SU-DHL-6 (cell line): Measurements from ENCODE around the gene PC.

Experiments
- H2AFZ ChIP-seq: fragments of 200-600 bp; sonication (generic); 2 replicates; pipeline ENCODE4 v1.6.1; 2014; ENCODE audit warnings: low read depth, mild to moderate bottlenecking, moderate library complexity, mixed read lengths, antibody characterized with exemption, low read length; ENCODE audit not compliant: severe bottlenecking
- H3F3A ChIP-seq: fragments of 200-600 bp; shearing (Covaris generic); 2 replicates; pipeline ENCODE4 v1.6.0; 2016; ENCODE audit warnings: antibody characterized with exemption, mild to moderate bottlenecking; ENCODE audit not compliant: insufficient read depth
- H3K27ac ChIP-seq: fragments of 200-600 bp; sonication (generic); 2 replicates; pipeline ENCODE4 v1.5.1; 2016; ENCODE audit warnings: low read depth, mild to moderate bottlenecking, low read length, moderate library complexity, mixed read lengths
- H3K27me3 ChIP-seq: fragments of 200-600 bp; sonication (generic), shearing (Covaris generic); 2 replicates; pipeline ENCODE4 v1.6.0; 2014; ENCODE audit warnings: mild to moderate bottlenecking, low read length
- H3K36me3 ChIP-seq: fragments of 200-600 bp; sonication (generic); 2 replicates; pipeline ENCODE4 v1.6.1; 2014; ENCODE audit warnings: mild to moderate bottlenecking, low read length, mixed read lengths
- H3K4me2 ChIP-seq: fragments of 300-600, 200-600 bp; shearing (Covaris generic), sonication (generic); 2 replicates; pipeline ENCODE4 v1.6.0; 2014; ENCODE audit warnings: low read length, low read depth, mild to moderate bottlenecking; ENCODE audit not compliant: poor library complexity, severe bottlenecking
- H3K4me3 ChIP-seq: fragments of 200-600 bp; sonication (generic); 2 replicates; pipeline ENCODE4 v1.5.1; 2014; ENCODE audit warnings: antibody characterized with exemption, low read length, mild to moderate bottlenecking, mixed read lengths; ENCODE audit not compliant: insufficient read depth, poor library complexity, severe bottlenecking
- H3K79me2 ChIP-seq: fragments of 200-600 bp; sonication (generic); 2 replicates; pipeline ENCODE4 v1.6.1; 2014; ENCODE audit warnings: mild to moderate bottlenecking, low read length, moderate library complexity; ENCODE audit not compliant: insufficient read depth
- H3K9ac ChIP-seq: fragments of 200-600 bp; sonication (generic); 2 replicates; pipeline ENCODE4 v1.7.0; 2014; ENCODE audit warnings: mild to moderate bottlenecking, low read length
- H3K9me2 ChIP-seq: fragments of 200-600 bp; sonication (generic); replicated peaks from 2 replicates; pipeline ENCODE4 v1.6.1; 2014; ENCODE audit warnings: low read length; ENCODE audit not compliant: insufficient read depth
- H3K9me3 ChIP-seq: fragments of 200-600 bp; sonication (generic); 2 replicates; pipeline ENCODE4 v1.6.1; 2014; ENCODE audit warnings: low read length, mixed read lengths; ENCODE audit not compliant: insufficient read depth
- H4K20me1 ChIP-seq: fragments of 200-600 bp; sonication (generic); 2 replicates; pipeline ENCODE4 v1.6.1; 2014; ENCODE audit warnings: low read depth, mild to moderate bottlenecking, antibody characterized with exemption, low read length, moderate library complexity, mixed read lengths
- CTCF ChIP-seq: fragments of 200-600 bp; sonication (generic); IDR thresholded peaks from one replicate; pipeline ENCODE4 v1.5.1; 2017; ENCODE audit warnings: antibody characterized with exemption, mild to moderate bottlenecking, low read length, moderate library complexity; ENCODE audit not compliant: insufficient read depth, poor library complexity, severe bottlenecking
- EZH2phosphoT487 ChIP-seq: fragments of 200-600 bp; sonication (generic), shearing (Covaris generic); conservative IDR thresholded peaks from 2 replicates; pipeline ENCODE4 v1.6.1; 2018; ENCODE audit warnings: mild to moderate bottlenecking, antibody characterized with exemption, low read length, moderate library complexity, mixed read lengths

Gene PC

DNA sequence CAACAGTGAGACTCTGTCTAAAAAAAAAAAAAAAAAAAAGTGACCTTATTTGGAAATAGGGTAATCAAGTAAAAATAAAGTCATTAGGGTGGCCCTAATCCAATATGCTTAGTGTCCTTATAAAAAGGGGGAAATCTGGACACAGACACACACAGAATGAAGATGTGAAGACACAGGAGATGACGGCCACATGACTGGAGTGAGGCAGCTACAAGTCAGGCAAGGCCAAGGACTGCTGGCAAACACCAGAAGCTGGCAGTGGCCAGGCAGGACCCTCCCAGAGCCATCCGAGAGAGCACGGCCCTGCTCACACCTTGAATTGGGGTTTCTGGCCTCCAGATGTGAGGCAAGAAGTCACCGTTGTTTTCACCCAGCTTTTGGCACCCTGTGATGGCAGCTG lies 72.7 kb downstream of the PC start:
- Histone ChIP-seq H3K4me3 (no peak overlapping the region), H3K79me2 (no peaks in the 10 kb centered on the region), H3K27me3 (no peaks in the 10 kb centered on the region), H3K9me2 (no peaks in the 10 kb centered on the region), H3K4me2 (no peak overlapping the region), H3K27ac (no peak overlapping the region), H3K9me3 (no peaks in the 10 kb centered on the region), H3K9ac (no peak overlapping the region), H3K36me3 (no peaks in the 10 kb centered on the region), H3F3A (no peaks in the 10 kb centered on the region), H4K20me1 (no peaks in the 10 kb centered on the region), H2AFZ (no peak overlapping the region)
- TF ChIP-seq EZH2phosphoT487 (no peak), CTCF (no peak)

- no peak overlapping the region for H3K27ac ChIP-seq
- H3F3A ChIP-seq = no peaks in the 10 kb centered on the region
- TF ChIP-seq EZH2phosphoT487 (no peak), CTCF (no peak)
- no peaks in the 10 kb centered on the region for H3K27me3 ChIP-seq
- no peak overlapping the region for H2AFZ ChIP-seq
- H3K9me2 ChIP-seq = no peaks in the 10 kb centered on the region
- no peaks in the 10 kb centered on the region for H3K9me3 ChIP-seq
- H4K20me1 ChIP-seq = no peaks in the 10 kb centered on the region
- no peak overlapping the region for H3K9ac ChIP-seq
- no peaks in the 10 kb centered on the region for H3K36me3 ChIP-seq
- no peaks in the 10 kb centered on the region for H3K79me2 ChIP-seq
- H3K4me3 ChIP-seq = no peak overlapping the region
- no peak overlapping the region for H3K4me2 ChIP-seq
Observed at GRCh38 chr11:66884443-66884842, 73.7 kb downstream of the PC start.

DNA sequence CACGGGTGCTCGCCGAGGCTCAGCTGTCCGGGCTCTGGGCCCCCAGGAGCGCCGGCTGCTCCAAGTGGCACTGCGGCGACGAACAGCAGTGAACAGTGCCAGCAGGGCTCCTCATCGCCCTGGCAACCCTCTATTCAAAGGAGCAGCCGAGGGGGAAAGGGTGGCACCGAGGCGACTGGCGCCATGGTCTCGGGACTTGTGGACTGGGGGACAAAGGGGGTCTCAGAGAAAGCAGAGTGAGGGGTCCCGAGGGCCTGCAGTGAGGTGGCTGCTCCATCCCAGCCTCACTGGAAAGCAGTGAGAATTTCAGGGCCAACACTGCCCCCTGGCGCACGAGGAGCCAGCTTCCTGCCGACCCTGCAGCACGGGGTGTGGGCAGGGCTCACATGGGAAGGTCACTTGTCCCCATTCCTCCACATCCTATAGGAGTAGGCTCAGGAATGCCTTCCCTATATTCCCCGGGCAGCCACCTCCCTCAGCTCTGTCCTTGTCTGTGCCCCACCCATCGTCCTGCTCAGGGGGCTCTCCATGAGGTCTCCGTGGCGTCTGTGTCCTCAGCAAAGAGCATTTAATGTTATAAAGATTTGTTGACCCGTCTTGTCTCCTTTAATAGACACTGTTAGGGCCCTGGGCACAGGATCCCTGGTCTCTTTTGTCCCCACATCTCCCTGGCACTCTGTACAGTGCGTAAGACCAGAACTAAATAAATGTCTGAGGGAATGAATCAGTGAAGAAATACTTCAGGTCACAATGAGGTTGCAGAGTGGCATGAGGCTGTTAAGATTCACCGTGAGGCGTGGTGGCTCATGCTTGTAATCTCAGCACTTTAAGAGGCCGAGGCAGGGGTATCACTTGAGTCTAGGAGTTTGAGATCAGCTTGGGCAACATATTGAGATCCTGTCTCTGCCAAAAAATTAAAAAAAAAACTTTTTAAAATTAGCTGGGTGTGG lies 74.9 kb downstream of the PC start:
- Histone ChIP-seq H3K9ac (no peak overlapping the region), H4K20me1 (no peaks in the 10 kb centered on the region), H3K36me3 (no peaks in the 10 kb centered on the region), H3K4me3 (no peak overlapping the region), H3K79me2 (no peaks in the 10 kb centered on the region), H3F3A (no peaks in the 10 kb centered on the region), H3K27me3 (no peaks in the 10 kb centered on the region), H3K9me3 (no peaks in the 10 kb centered on the region), H3K27ac (no peak overlapping the region), H2AFZ (peak overlapping the region; percentile 69), H3K9me2 (no peaks in the 10 kb centered on the region), H3K4me2 (no peak overlapping the region)
- peak; percentile 70 for TF ChIP-seq CTCF
- no peak for TF ChIP-seq EZH2phosphoT487
